Femur (tissue), 1 donor: ENCODE data around the gene SLC8A3.

ENCODE experiments used
- DNase-seq: peaks from one replicate; pipeline ENCODE4 v3.0.0-alpha.2; 2017

SLC8A3 gene

DNA sequence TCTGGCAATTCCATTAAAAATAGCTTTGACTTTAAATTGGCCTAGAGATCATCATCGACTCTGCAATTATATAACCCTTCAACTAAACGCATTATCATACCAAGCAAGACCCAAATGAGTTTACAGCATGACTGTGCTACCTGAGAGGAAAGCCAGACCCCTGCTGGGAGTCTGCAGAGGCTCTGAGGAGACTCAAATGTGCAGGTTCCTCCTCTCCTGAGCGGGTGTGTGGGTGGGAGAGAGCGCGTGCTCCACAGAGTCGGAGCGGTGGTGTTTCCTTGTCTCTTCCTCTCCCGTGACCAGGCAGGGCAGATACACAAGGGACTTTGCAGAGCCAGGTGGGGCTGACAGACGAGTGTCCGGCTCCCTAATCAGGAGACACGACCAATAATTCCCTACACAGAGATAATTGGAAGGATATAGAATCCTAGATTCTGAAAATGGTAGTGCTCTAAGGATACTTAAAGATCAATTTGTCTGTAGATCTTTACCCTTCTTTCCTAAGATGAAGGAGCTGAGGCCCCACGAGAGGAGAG lies 74.1 kb downstream of the SLC8A3 start:
- DNase-seq, result no peak

DNA sequence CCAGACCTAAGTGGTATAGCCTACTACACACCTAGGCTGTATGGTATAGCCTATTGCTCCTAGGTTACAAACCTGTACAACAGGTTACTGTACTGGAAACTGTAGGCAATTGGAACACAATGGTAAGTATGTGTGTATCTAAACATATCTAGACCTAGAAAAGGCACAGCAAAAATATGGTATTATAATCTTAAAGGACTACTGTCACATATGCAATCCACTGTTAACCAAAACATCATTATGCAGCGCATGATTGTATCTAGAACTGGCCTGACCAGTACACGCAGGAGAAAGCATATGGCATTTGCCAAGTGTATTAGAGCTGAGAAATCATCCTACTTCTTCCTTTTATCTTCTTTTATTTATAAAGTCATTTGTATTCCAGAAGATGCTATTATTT lies 75.5 kb downstream of the SLC8A3 start:
- DNase-seq, result no peak

DNA sequence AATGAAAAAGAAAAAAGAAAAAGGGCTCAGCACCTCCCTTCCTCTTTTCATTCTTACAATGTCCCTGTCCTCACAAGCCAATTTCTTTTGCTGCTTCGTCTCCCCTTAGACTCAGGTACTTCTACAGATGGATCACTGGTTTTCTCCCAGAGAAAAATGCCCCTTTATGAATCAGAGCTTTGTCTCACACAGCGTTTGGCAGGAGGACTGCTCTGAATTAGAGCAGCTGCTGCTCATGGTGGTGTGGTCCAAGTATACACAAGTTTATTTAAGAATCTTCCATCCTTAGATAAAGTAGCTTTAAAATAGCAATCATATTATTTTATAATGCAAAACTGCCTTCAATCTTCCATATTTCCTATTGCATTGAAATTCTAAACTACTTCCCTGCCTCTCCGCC lies 80.3 kb downstream of the SLC8A3 start:
- DNase-seq, result no peak

DNA sequence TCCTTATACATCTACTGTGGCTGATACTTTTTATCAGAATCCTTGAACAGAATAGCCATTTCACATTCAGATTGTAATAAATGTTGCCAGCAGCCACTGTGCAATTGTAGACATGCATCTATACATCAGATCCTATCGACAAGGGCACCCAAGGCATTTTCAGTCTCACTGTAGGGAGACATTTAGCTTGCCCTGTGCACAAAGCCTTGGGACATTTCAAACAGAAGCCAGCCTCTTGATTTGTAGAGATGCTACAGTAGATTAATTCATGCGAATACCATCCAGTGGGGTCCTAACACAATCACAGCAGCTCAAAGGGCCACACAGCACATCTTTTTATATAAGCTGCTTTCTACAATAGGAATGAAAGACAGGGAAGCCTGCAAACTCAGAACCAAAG lies 81.4 kb downstream of the SLC8A3 start:
- DNase-seq, result no peak

DNA sequence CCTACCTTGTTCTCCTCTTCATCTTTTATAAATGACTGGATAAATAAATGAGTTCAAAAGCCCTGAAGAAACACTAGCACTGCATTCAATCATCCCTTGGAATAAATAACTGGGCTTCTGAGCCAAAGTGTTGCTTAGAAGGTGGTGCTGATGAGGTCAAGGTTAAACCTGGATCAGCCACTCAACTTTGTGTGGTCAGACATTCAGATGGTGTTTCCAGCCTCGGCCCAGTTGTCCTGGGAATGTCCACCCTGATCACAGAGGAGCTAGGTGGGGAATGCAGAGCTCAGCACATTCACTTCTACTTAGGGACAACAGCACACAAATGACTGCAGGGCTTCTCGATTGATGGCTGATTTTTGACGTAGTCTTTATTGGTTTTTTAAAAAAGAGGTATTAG lies 88.7 kb downstream of the SLC8A3 start:
- no peak for DNase-seq

DNA sequence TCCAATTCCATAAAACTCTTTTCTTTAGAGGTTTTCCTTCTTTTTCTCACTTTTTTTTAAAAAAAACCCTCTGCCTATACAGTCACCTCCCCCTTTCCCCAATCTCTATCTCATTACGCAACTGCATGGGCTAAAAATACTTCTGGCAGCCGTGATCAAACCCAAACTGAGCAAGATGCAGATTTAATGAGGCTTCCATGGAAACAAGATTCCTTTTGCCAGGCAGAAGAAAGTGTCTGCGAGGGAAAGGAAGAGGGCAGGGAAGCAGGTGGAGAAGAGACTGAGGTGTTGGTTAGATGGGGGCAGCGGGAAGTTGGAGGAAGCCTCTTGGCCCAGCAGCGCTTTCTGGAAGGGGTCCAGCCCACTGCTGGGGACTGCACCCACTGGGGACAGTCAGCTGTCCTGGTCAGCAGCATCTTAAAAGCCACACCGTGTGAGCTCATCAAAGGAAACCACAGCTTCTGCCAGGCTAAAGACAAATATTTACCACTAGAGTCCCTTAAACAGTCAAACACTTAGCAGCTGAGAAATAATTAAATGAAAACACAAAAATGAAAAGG lies 90.4 kb downstream of the SLC8A3 start:
- DNase-seq, result no peak

DNA sequence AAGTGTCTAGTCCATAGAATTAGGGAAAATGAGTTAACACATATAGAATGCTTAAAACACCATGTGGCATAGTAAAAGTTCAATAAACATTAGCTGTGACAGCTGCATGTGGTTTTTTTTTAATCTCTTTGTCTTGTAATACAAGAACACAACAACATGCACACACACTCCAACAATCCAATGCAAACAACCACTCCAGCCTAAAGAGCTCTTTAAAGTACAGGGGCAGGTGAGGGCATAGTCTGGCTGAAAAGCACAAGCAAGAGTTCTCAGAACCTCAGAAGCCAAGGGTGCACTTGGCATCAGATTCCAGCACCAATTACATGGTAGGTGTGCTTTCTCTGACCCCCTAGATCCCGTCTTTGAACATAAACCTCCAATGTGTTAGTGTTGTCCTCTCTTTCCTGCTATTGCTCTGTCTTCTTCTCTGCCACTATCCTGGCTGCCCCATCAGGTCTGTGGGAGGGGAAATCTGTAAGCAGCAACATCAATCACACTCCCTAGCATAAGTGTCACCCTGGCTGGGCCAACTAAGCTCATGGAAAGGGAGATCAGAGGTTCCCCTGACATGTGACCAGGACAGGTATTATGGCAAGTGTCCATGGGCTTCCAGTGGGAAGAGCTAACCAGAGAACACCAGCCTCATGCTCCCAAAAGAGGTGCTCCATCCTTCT lies 91.0 kb downstream of the SLC8A3 start:
- no peak for DNase-seq

DNA sequence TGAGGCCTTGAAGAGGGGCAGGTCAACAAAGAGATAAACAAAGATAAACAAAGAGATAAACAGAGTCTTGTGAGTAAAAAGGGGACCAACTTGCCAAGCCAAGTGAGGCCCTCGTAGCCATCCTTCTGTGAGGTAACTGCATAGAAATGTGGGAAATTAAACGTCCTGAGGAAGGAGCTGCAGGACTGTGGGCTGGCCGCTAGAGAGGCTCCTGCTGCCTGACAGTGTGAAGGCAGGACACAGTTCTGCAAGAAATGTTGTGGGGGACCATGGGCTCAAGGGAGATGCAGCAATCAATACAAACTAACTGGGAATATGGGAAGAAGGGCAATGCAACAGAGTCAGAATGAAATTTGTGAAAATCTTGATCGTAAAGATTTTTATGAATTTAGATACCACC lies 91.9 kb downstream of the SLC8A3 start:
- no peak for DNase-seq

DNA sequence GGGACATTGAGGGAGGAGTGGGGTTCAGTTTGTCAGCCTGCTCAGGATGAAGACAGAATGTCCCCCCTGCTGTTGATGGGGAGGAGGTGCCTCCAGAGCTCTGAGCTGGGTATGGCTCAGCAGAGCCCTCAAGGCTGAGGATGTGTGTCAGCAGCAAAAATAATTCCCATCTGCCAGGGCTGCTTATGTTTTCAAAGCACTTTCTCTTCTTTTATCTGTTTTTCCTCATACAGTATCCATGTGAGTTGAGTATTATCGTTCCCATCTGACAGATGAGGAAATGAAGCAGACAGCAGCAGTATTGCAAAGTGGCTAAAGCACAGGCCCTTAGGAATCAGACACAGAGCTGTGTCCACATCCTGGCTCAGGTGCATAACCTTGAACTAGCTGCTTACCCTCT lies 94.1 kb downstream of the SLC8A3 start:
- DNase-seq, result no peak

DNA sequence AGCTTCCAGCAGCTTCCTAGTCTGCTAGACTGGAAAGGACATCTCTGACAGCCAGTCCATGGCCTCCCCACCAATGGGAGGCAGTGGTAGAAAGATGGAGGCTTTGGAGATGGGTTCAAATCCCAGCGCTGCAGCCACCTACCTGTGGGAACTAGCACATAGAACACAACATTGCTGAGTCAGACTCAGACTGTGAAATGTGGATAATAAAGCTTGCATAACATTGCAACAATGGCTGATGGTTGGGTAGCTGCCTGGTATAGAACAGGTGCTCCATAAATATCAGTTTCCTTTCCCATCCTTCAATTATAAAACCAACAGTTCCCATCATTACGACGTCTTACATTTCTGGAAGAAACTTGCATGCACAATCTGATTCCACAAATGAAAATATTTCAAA lies 94.6 kb downstream of the SLC8A3 start:
- DNase-seq, result no peak

DNA sequence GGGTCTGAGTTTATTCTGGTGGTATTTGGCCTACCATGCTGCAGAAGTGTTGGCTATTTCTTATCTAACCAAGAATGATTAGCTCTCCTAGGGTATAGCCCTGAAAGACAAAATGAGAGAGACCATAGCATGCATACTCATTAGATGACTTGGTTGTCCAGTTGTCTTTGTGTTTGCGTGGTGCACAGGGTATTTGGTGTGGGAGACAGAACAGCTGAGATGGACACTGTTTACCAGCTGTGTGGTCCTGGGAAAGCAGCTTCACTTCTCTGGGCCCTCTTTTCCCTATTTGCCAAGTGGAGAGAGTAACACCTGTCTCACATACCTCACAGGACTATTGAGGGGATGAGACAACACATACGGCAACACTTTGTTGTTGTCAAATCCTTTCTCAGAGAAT lies 95.6 kb downstream of the SLC8A3 start:
- no peak for DNase-seq

DNA sequence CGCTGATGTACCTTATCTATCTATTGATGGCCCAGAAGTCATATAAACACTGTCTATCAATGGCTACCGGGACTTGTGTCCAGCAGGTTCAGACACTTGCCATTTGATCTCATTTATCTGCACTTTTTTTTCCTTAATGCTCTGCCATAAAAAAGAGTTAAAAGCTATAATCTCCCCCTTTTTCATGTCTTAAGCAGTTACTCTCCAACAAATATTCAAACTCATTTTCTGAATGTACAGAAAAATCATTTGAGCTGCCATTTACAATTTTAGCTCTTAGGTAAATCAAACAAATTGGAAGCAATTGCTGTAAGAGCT lies 101.4 kb downstream of the SLC8A3 start:
- no peak for DNase-seq

DNA sequence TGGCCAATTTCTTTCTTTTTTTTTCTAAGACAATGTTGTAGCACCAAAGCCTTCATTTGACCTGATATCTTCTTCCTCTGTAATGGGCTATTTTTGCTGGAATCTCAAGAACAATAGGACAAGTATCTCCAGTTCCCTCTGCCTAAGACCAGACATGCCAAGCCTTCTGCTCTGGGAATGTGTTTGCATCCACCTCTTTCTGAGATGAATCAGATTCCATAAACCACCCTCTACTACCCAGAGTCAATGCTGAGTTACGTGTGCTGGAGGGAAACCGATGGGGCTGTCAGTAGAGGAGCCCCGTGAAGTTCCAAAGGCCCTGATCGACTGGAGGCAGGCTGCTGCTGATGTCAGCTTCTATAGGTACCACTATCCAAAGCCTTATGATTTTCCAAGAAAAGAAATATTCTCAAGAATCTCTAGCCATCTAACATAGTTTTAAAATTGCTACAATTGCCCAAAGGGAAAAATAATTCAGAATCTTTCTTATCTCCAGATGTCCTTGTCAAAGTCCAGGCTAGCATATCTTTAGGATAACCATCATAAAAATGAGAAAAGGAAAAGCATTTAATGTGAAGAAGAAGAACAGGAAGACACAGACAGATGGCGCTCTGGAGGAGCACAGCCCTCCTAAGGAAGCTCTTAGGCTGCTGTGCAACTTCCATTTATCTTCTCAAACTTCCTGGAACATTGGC lies 101.9 kb downstream of the SLC8A3 start:
- DNase-seq, result peak; percentile 35

DNA sequence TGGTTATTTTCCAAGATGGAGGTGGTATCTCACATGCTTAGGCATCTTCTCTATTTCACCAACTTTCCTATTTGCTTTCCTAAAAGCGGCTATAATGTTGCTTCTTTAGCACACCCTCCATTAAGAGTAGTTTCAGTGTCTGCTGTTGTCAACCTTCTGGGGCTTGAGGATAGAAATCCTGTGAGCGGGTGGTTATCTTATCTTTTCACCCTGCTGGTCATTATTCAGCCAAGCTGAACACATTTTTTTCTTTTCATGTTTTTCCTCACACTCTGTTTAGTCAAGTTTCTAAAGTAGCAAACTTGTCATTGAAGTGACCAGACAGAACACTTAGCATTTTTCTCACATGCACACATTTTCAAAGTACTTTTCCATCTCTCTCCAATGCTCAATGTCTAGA lies 104.5 kb downstream of the SLC8A3 start:
- no peak for DNase-seq

DNA sequence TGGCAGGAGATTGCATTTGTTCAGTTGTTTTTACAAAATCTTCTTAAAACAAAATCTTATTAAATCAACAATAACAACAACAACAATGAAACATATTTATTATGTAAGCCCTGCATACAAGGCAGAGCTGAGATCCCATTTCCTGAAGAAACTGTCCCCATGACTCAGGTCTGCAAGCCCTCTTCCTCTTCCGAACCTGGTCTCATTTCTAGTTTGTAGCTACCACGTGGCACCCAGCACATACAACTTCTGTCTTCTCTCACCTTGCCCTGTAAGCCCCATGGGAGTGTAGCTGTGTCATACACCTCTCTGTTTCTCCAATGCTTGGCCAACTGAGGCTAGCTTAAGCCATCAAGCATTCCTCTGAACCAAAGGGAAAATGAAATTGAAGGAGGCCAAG lies 106.4 kb downstream of the SLC8A3 start:
- no peak for DNase-seq

DNA sequence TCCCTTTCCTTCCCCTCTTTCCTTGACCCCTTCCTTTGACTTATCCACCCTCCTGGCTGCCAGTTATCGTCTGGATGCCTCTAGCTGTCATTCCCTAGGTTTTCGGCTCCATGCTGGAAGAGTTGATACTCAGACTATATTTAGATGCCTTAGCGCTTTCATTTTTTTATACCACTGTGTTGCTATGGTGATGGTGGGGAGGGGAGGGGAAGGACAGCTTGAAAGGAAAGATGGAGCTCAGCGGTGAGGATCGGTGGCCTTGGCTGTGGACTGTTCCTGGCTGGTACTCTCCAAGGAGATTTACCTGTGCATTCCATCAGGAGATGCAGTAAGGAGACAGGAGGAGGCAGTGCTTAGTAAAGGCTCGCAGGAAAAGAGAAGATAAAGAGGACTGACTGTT lies 108.7 kb downstream of the SLC8A3 start:
- DNase-seq, result no peak

DNA sequence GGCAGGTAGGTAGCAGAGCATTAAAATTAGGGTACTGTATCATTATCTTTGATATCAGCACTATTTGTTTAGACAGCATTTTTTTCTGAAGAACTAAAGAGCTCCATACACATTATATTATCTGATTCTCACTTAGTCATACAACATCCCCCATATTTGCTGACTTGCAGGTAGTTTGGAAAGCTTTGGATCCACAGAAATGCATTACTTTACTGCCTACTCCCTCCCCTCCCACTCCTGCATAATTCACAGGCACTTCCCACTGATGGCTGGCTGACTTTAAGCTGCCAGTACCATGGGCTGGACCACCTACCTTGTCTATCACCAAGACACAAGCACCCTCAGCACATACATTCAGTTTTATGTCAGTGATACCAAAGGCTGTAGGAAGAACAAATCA lies 110.4 kb downstream of the SLC8A3 start:
- DNase-seq, result no peak

DNA sequence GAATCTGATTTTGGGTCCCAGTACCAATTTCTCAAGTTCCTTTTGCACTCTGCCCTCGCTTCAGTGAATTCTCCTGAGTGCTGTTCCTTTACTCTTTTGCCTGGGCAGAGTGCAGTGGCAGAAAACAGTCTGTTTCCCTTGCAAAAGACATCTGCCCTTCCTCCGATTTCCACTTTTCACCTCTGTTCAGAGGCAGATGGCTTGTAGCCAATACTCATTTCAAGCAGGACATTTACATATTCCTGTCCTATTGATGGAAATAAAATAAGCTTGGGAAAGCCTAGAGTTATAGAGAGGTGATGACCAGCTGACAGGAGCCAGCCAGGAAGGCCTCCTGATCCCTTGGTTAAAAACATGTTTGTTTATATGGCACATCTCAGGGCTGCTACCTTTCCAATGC lies 111.0 kb downstream of the SLC8A3 start:
- no peak for DNase-seq

DNA sequence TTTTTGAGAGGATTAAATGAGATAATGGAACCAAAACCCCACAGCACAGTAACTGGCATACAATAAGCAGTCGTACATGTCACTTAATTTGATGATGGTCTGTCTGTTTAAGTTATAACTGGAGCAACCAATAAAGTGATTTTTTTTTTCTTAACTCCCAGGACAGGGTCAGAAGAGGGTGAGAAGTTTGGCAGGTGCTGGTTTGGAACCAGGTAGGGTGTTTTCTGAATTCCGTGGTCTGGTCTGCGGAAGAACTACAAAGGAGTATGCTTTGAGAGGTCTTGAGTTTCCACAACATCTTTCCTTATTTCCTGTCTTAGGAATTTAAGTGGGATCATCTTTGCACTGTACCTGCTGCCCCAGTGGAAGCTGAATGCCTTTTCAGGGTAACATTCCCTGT lies 111.7 kb downstream of the SLC8A3 start:
- no peak for DNase-seq

DNA sequence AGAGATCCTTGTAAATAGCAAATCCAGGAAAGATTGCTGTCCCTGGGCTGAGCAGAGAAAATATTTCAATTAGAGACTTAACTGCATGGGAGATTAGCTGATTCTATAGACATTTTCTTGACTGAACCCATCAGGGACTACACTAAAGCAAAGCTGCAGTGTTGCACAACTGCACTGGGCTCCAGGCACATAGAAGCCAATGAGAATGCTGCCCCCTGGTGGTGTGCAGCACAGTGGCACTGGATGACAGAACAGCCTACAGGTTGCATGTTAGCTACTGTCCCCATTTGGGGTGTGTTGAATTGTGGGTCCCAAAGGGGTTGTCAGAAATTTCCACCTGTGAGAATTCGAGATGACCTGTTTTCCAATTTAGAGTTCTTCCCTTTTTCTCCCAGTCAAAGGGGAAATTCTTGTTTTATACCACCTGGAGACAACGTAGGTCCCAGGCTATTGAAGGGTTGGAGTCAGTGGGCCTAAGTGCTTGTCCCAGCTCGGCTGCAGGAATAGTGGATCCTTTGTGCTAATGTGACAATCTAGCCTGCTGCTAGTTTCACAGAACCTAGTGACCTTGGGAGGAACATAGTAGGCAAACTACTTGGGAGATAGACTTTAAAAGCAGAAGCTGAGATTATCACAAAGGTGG lies 114.7 kb downstream of the SLC8A3 start:
- peak; percentile 34 for DNase-seq

DNA sequence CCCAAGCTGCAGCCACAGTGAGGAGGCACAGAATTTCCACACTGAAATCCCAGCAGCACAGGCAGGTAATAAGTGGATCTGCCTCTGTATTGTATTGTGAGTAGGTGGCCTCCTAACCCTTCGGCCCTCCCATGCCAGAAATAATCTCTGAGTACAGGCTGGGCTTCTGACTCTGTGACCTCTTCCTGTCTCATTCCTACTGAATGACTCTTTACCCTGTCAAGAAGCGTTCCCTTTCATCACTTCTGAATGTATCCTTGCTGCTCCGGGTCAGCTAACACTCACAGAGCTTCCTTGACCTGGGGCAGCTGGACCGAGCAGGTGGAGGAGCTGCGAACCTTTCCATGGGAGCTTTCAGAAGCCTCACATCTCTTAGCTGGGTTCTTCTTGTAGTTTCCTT lies 119.6 kb downstream of the SLC8A3 start:
- no peak for DNase-seq

DNA sequence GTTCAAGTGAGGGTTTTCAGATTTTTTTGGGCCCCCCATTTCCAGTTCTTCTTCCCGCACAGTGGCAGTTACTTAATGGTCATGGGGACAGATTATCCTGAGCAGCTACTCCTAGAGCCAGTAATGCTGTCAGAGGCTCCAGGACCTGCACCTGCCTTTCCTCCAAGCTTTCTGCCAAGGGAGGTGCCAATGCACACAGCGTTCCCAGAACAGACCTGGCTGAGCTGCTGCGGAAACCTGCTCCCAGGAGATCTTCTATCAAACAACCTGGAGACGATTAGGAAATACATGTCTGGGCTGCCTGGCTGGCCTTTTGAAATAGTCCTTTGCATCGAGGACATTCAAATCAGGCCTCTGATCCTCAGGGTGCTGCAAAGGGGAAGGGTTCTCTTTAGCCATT lies 120.9 kb downstream of the SLC8A3 start:
- DNase-seq, result no peak

DNA sequence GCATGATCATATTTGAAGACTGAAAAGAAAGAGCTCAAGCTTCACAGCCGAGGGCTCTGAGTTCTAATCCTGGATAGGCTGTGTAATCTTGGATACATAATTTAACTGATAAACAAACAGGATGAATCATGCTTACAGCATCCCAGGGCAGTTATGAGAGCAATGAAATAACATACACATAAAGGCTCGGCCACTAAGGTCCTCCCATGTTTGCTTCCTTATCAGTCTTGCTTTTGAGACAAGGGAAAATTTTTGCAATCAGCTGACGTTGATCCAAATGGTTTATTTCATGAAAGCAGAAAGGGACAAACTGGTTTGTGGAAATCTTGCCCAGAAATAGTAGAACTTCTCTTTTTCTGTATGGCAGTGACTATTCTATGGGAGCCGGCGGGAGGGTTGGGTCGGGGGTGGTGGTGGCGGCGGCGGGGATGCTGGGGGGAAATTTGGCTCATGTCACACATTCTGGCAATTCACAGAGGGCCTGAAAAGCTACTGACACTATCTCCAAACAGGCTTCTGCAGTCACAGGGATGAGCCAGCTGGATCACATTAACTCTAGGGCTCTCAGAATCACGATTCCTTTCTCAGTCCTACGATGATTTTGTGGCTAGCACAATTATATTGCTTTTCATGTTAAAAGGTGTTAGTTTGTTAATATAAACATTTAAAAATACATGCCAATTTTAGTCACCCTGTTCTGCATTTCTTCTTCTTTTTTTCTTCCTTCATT lies 124.5 kb downstream of the SLC8A3 start:
- no peak for DNase-seq
